ENCODE results near the gene FAAP100.

GRCh38 chr17:81601525-81602120 lies 49.5 kb upstream of the FAAP100 start:
- TF ChIP-seq POLR2A (IDR thresholded peaks at IDR 0.05) (no peak), CTCF (IDR thresholded peaks at IDR 0.05 in 4 of 5, conservative IDR thresholded peaks at IDR 0.05 in 1 of 5) (peak; percentile 34 to 81 (median 66))
